HEK293T (cell line): ENCODE results near the gene MAS1L.

Experiments
- CTCF ChIA-PET: fragments of 350-600 bp; formaldehyde crosslinking; extraction: SDS; loops from one replicate; lab custom pipeline; 2021; ENCODE audit warnings: antibody characterized with exemption, inconsistent platforms; lab: Yijun Ruan, JAX
- POLR2A ChIA-PET: fragments of 350-600 bp; formaldehyde crosslinking; extraction: SDS; loops from one replicate; lab custom pipeline; 2020; ENCODE audit warnings: antibody characterized with exemption, inconsistent platforms; lab: Yijun Ruan, JAX
- DNase-seq: peaks from one replicate; pipeline ENCODE4 v3.0.0; 2012; ENCODE audit warnings: mixed read lengths; ENCODE audit errors: extremely low spot score
- ARNT ChIP-seq: fragments of 450-650 bp; IDR thresholded peaks from 2 replicates; pipeline ENCODE4 v1.6.1; 2017; ENCODE audit warnings: mild to moderate bottlenecking
- BHLHE40 ChIP-seq: fragments of 450-650 bp; IDR thresholded peaks from 2 replicates; pipeline ENCODE4 v1.6.1; 2016; ENCODE audit warnings: mild to moderate bottlenecking, moderate library complexity, borderline replicate concordance
- CTBP1 ChIP-seq: fragments of 450-650 bp; IDR thresholded peaks from 2 replicates; pipeline ENCODE4 v1.6.1; 2016; ENCODE audit warnings: borderline replicate concordance
- ELF4 ChIP-seq: fragments of 450-650 bp; IDR thresholded peaks from 2 replicates; pipeline ENCODE4 v1.6.1; 2017; ENCODE audit warnings: antibody characterized with exemption
- FOXA1 ChIP-seq: fragments of 450-650 bp; IDR thresholded peaks from 2 replicates; pipeline ENCODE4 v1.6.1; 2016; ENCODE audit warnings: mild to moderate bottlenecking
- FOXK2 ChIP-seq: fragments of 450-650 bp; IDR thresholded peaks from 2 replicates; pipeline ENCODE4 v1.6.1; 2016; ENCODE audit warnings: mild to moderate bottlenecking
- FOXM1 ChIP-seq: fragments of 450-650 bp; IDR thresholded peaks from 2 replicates; pipeline ENCODE4 v1.6.1; 2017; ENCODE audit warnings: mild to moderate bottlenecking, borderline replicate concordance
- HDGF ChIP-seq: fragments of 450-650 bp; IDR thresholded peaks from 2 replicates; pipeline ENCODE4 v1.6.1; 2017; ENCODE audit warnings: antibody characterized with exemption, borderline replicate concordance
- L3MBTL2 ChIP-seq: fragments of 450-650 bp; conservative IDR thresholded peaks from 2 replicates; pipeline ENCODE4 v1.6.1; 2016; ENCODE audit warnings: mild to moderate bottlenecking
- LEF1 ChIP-seq: fragments of 450-650 bp; IDR thresholded peaks from 2 replicates; pipeline ENCODE4 v1.6.1; 2017; ENCODE audit warnings: mild to moderate bottlenecking, borderline replicate concordance
- NFRKB ChIP-seq: fragments of 450-650 bp; IDR thresholded peaks from 2 replicates; pipeline ENCODE4 v1.6.1; 2016; ENCODE audit warnings: mild to moderate bottlenecking, moderate library complexity
- PKNOX1 ChIP-seq: fragments of 450-650 bp; IDR thresholded peaks from 2 replicates; pipeline ENCODE4 v1.6.1; 2016
- SP1 ChIP-seq: fragments of 450-650 bp; IDR thresholded peaks from 2 replicates; pipeline ENCODE4 v1.6.1; 2017
- SUZ12 ChIP-seq: fragments of 450-650 bp; IDR thresholded peaks from 2 replicates; pipeline ENCODE4 v1.6.1; 2016; ENCODE audit warnings: mild to moderate bottlenecking
- TARDBP ChIP-seq: fragments of 450-650 bp; IDR thresholded peaks from 2 replicates; pipeline ENCODE4 v1.6.1; 2016
- ZNF384 ChIP-seq: fragments of 450-650 bp; IDR thresholded peaks from 2 replicates; pipeline ENCODE4 v1.6.1; 2016

The MAS1L gene

GRCh38 chr6:29478740-29479139 is 9.0 kb downstream of the MAS1L start:
- no peak for DNase-seq
- TF ChIP-seq FOXK2 = no peak
- TF ChIP-seq FOXM1 = no peak
- TF ChIP-seq BHLHE40 = no peak
- TF ChIP-seq PKNOX1 = no peak
- TF ChIP-seq ZNF384 = no peak
- no peak for TF ChIP-seq ARNT
- no peak for TF ChIP-seq HDGF
- TF ChIP-seq LEF1 = no peak
- no peak for TF ChIP-seq SUZ12
- TF ChIP-seq L3MBTL2 = no peak
- no peak for TF ChIP-seq SP1
- no peak for TF ChIP-seq ELF4
- TF ChIP-seq NFRKB = no peak
- TF ChIP-seq CTBP1 = no peak
- TF ChIP-seq FOXA1 = no peak
- no peak for TF ChIP-seq TARDBP
- POLR2A ChIA-PET = no interaction called here
- CTCF ChIA-PET = no interaction called here

- no peak for DNase-seq
- CTCF ChIA-PET = no interaction called here
- TF ChIP-seq NFRKB (no peak), ELF4 (no peak), TARDBP (no peak), SP1 (no peak), HDGF (no peak), FOXK2 (no peak), SUZ12 (no peak), L3MBTL2 (no peak), ARNT (no peak), PKNOX1 (no peak), FOXM1 (no peak), CTBP1 (no peak), BHLHE40 (no peak), ZNF384 (no peak), LEF1 (no peak), FOXA1 (no peak)
- POLR2A ChIA-PET = no interaction called here
Measured at GRCh38 chr6:29477923-29478450, 9.8 kb downstream of the MAS1L start.

GRCh38 chr6:29474996-29475395 is 12.8 kb downstream of the MAS1L start:
- ChIA-PET POLR2A (no interaction called here), CTCF (no interaction called here)
- TF ChIP-seq ARNT = no peak
- no peak for TF ChIP-seq L3MBTL2
- TF ChIP-seq ELF4 = no peak
- TF ChIP-seq SUZ12 = no peak
- no peak for TF ChIP-seq ZNF384
- no peak for TF ChIP-seq NFRKB
- no peak for TF ChIP-seq TARDBP
- no peak for TF ChIP-seq CTBP1
- no peak for TF ChIP-seq SP1
- no peak for TF ChIP-seq LEF1
- no peak for TF ChIP-seq BHLHE40
- TF ChIP-seq FOXA1 = no peak
- TF ChIP-seq FOXK2 = no peak
- no peak for TF ChIP-seq PKNOX1
- TF ChIP-seq FOXM1 = no peak
- TF ChIP-seq HDGF = no peak
- DNase-seq = no peak

DNA sequence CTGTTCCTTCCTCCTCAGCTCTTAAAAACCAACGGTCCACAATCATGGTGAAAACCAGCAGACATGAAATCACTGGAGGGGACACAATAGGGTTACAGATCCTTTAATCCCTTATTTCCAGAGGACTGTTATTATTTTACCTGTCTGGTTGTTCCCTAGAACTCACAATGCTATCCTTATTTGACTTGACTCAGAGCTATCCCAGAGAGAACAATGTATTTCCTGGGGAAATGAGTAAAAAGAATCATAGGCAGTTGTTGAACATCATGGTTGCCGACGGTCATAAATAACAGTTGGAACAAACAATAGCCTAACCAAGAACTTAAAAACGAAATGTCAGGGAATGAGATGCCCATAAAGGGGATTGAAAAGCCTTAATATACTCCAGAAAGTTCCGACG is 21.5 kb downstream of the MAS1L start:
- no peak for DNase-seq
- ChIA-PET CTCF (no interaction called here), POLR2A (no interaction called here)
- TF ChIP-seq FOXM1 (no peak), LEF1 (no peak), SUZ12 (no peak), HDGF (no peak), ELF4 (no peak), SP1 (no peak)

DNA sequence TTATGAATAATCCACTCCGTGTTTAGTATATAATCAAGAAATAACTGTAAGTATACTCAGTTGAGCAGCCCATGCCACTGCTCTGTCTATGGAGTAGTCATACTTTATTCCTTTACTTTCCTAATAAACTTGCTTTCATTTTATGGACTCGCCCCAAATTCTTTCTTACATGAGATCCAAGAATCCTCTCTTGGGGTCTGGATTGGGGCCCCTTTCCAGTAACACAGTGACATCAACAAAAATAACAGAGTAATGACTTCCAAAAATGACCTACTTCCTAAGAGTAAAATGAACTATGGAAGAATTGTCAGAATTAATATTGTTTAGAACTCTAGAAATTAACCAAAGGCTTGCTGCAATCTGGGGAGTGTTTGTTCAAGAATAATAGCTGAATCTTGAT is 22.0 kb downstream of the MAS1L start:
- CTCF ChIA-PET = no interaction called here
- POLR2A ChIA-PET = no interaction called here
- TF ChIP-seq ARNT (no peak), L3MBTL2 (no peak), NFRKB (no peak), ELF4 (no peak), ZNF384 (no peak), SUZ12 (no peak), LEF1 (no peak), TARDBP (no peak), BHLHE40 (no peak), FOXK2 (no peak), HDGF (no peak), FOXM1 (no peak), CTBP1 (no peak), FOXA1 (no peak), SP1 (no peak), PKNOX1 (no peak)
- DNase-seq = no peak

GRCh38 chr6:29465279-29465678 is 22.5 kb downstream of the MAS1L start:
- DNase-seq = no peak
- ChIA-PET POLR2A (no interaction called here), CTCF (no interaction called here)
- TF ChIP-seq ELF4 (no peak), CTBP1 (no peak), ZNF384 (no peak), L3MBTL2 (no peak), ARNT (no peak), SP1 (no peak), LEF1 (no peak), PKNOX1 (no peak), FOXA1 (no peak), SUZ12 (no peak), BHLHE40 (no peak), FOXM1 (no peak), TARDBP (no peak), HDGF (no peak)
